ACC112 (cell line): ENCODE results near the gene C17orf107.

ENCODE experiments used
- H2AFZ ChIP-seq: fragments of 200-600 bp; sonication (generic); one replicate; pipeline ENCODE4 v1.6.0; 2017; ENCODE audit warnings: antibody characterized with exemption, low read length; ENCODE audit not compliant: unreplicated experiment
- H3K27ac ChIP-seq: fragments of 200-600 bp; sonication (generic); 2 replicates; pipeline ENCODE4 v1.5.1; 2014; ENCODE audit warnings: low read depth, mild to moderate bottlenecking, antibody characterized with exemption, low read length, moderate library complexity
- H3K27me3 ChIP-seq: fragments of 200-600 bp; sonication (generic); 2 replicates; pipeline ENCODE4 v1.6.1; 2014; ENCODE audit warnings: mild to moderate bottlenecking, antibody characterized with exemption, low read length, moderate library complexity, mixed read lengths; ENCODE audit not compliant: insufficient read depth
- H3K36me3 ChIP-seq: fragments of 200-600 bp; sonication (generic); 2 replicates; pipeline ENCODE4 v1.6.1; 2016; ENCODE audit warnings: mild to moderate bottlenecking, antibody characterized with exemption, low read length, moderate library complexity, mixed read lengths; ENCODE audit not compliant: insufficient read depth
- H3K4me1 ChIP-seq: fragments of 200-600 bp; sonication (generic); one replicate; pipeline ENCODE4 v1.6.1; 2016; ENCODE audit warnings: low read length, mixed read lengths; ENCODE audit not compliant: insufficient read depth, unreplicated experiment, control insufficient read depth
- H3K4me3 ChIP-seq: fragments of 200-600 bp; sonication (generic); 2 replicates; pipeline ENCODE4 v1.5.1; 2014; ENCODE audit warnings: mild to moderate bottlenecking, low read depth, low read length
- H3K79me2 ChIP-seq: fragments of 200-600 bp; sonication (generic); one replicate; pipeline ENCODE4 v1.6.0; 2016; ENCODE audit warnings: low read length; ENCODE audit not compliant: control insufficient read depth, unreplicated experiment, insufficient read depth

Gene C17orf107

GRCh38 chr17:4872786-4873185, 26.6 kb upstream of the C17orf107 start:
- Histone ChIP-seq H3K79me2 (peaks cover 2% of the 10 kb centered on the region), H3K36me3 (no peaks in the 10 kb centered on the region), H3K4me1 (no peaks in the 10 kb centered on the region), H2AFZ (no peak overlapping the region), H3K27ac (no peak overlapping the region), H3K27me3 (no peaks in the 10 kb centered on the region), H3K4me3 (no peak overlapping the region)

GRCh38 chr17:4877089-4877488, 22.2 kb upstream of the C17orf107 start:
- H2AFZ ChIP-seq: no peak overlapping the region
- no peak overlapping the region for H3K27ac ChIP-seq
- H3K27me3 ChIP-seq: no peaks in the 10 kb centered on the region
- no peaks in the 10 kb centered on the region for H3K79me2 ChIP-seq
- H3K4me1 ChIP-seq: no peaks in the 10 kb centered on the region
- H3K36me3 ChIP-seq: no peaks in the 10 kb centered on the region
- no peak overlapping the region for H3K4me3 ChIP-seq

- Histone ChIP-seq H3K4me3 (no peak overlapping the region), H3K27ac (no peak overlapping the region), H3K4me1 (no peaks in the 10 kb centered on the region), H3K79me2 (no peaks in the 10 kb centered on the region), H3K27me3 (no peaks in the 10 kb centered on the region), H2AFZ (no peak overlapping the region), H3K36me3 (no peaks in the 10 kb centered on the region)
Observed at GRCh38 chr17:4879601-4880000, 19.7 kb upstream of the C17orf107 start.

GRCh38 chr17:4880857-4881256, 18.5 kb upstream of the C17orf107 start:
- Histone ChIP-seq H3K36me3 (no peaks in the 10 kb centered on the region), H3K4me1 (no peaks in the 10 kb centered on the region), H2AFZ (no peak overlapping the region), H3K27me3 (no peaks in the 10 kb centered on the region), H3K4me3 (no peak overlapping the region), H3K27ac (no peak overlapping the region), H3K79me2 (no peaks in the 10 kb centered on the region)

GRCh38 chr17:4881761-4882555, 17.4 kb upstream of the C17orf107 start:
- Histone ChIP-seq H3K79me2 (no peaks in the 10 kb centered on the region), H3K27ac (no peak overlapping the region), H2AFZ (no peak overlapping the region), H3K4me3 (no peak overlapping the region), H3K4me1 (no peaks in the 10 kb centered on the region), H3K27me3 (no peaks in the 10 kb centered on the region), H3K36me3 (no peaks in the 10 kb centered on the region)

- no peak overlapping the region for H3K4me3 ChIP-seq
Observed at GRCh38 chr17:4884489-4884888, 14.8 kb upstream of the C17orf107 start.

GRCh38 chr17:4886830-4887229, 12.5 kb upstream of the C17orf107 start:
- H3K4me3 ChIP-seq: no peak overlapping the region
- H3K79me2 ChIP-seq: no peaks in the 10 kb centered on the region
- H3K4me1 ChIP-seq: no peaks in the 10 kb centered on the region
- H3K36me3 ChIP-seq: no peaks in the 10 kb centered on the region
- no peaks in the 10 kb centered on the region for H3K27me3 ChIP-seq
- H2AFZ ChIP-seq: no peak overlapping the region
- H3K27ac ChIP-seq: no peak overlapping the region

More at GRCh38 chr17:4884489-4884888, 14.8 kb upstream of the C17orf107 start:
- Histone ChIP-seq H3K27me3 (no peaks in the 10 kb centered on the region), H3K36me3 (no peaks in the 10 kb centered on the region), H2AFZ (no peak overlapping the region), H3K4me1 (no peaks in the 10 kb centered on the region), H3K27ac (no peak overlapping the region), H3K79me2 (no peaks in the 10 kb centered on the region)

GRCh38 chr17:4887581-4887980, 11.8 kb upstream of the C17orf107 start:
- Histone ChIP-seq H3K4me3 (no peak overlapping the region), H3K79me2 (no peaks in the 10 kb centered on the region)

GRCh38 chr17:4891411-4892410, 7.6 kb upstream of the C17orf107 start:
- Histone ChIP-seq H2AFZ (no peak overlapping the region), H3K27ac (no peak overlapping the region), H3K36me3 (peaks cover 2% of the 10 kb centered on the region; the same call in 1 of the 2 replicates), H3K4me3 (no peak overlapping the region), H3K27me3 (no peaks in the 10 kb centered on the region), H3K4me1 (no peaks in the 10 kb centered on the region), H3K79me2 (no peaks in the 10 kb centered on the region)

More at GRCh38 chr17:4887581-4887980, 11.8 kb upstream of the C17orf107 start:
- no peaks in the 10 kb centered on the region for H3K4me1 ChIP-seq
- H3K27me3 ChIP-seq: no peaks in the 10 kb centered on the region
- no peak overlapping the region for H3K27ac ChIP-seq
- H2AFZ ChIP-seq: no peak overlapping the region
- no peaks in the 10 kb centered on the region for H3K36me3 ChIP-seq

- no peak overlapping the region for H2AFZ ChIP-seq
- H3K27ac ChIP-seq: no peak overlapping the region
- H3K79me2 ChIP-seq: no peaks in the 10 kb centered on the region
- no peaks in the 10 kb centered on the region for H3K27me3 ChIP-seq
- H3K4me1 ChIP-seq: no peaks in the 10 kb centered on the region
- H3K4me3 ChIP-seq: no peak overlapping the region
- H3K36me3 ChIP-seq: peaks cover 2% of the 10 kb centered on the region; the same call in 1 of the 2 replicates
Observed at GRCh38 chr17:4892499-4893221, 6.7 kb upstream of the C17orf107 start.
